Activated T-helper 17 cell treated with anti-CD3 and anti-CD28 coated beads, Interleukin-2, amount 50 U/mL, for 72 hours (primary cell): ENCODE data around the gene FARP1. TPM values are rescaled to one million over a fixed set of nuclear protein-coding genes. Genes with fewer than 3 reads are reported as not detected.

Source experiments
- ATAC-seq: fragments of 150-1000 bp; cut with Tn5 transposase; replicated peaks from 2 replicates; pipeline ENCODE4 v1.10.0; 2021; ENCODE audit warnings: mild to moderate bottlenecking, moderate library complexity
- H3K27ac Mint-ChIP-seq: one replicate; pipeline ENCODE4 v1.8.0; 2022; ENCODE audit warnings: mixed read lengths
- H3K27me3 Mint-ChIP-seq: one replicate; pipeline ENCODE4 v1.8.0; 2022; ENCODE audit warnings: mixed read lengths
- H3K36me3 Mint-ChIP-seq: one replicate; pipeline ENCODE4 v1.8.0; 2022; ENCODE audit warnings: low read depth, mild to moderate bottlenecking, mixed read lengths
- H3K4me1 Mint-ChIP-seq: one replicate; pipeline ENCODE4 v1.8.0; 2022; ENCODE audit warnings: mixed read lengths
- H3K4me3 Mint-ChIP-seq: one replicate; pipeline ENCODE4 v1.8.0; 2022; ENCODE audit warnings: mild to moderate bottlenecking, mixed read lengths
- H3K9me3 Mint-ChIP-seq: one replicate; pipeline ENCODE4 v1.8.0; 2022; ENCODE audit warnings: mixed read lengths
- total RNA-seq, 2 donors: library from RNA; stranded (reverse); gene quantifications; one replicate each; pipeline ENCODE4 v1.2.3, GENCODE V29; 2022

The FARP1 gene
- total RNA-seq, 2 donors from 2014 or later = 1.1 to 1.7 TPM

GRCh38 chr13:98459721-98460370, 317.0 kb downstream of the FARP1 start:
- Mint-ChIP-seq H3K36me3 (peaks cover 100% of the 10 kb centered on the region), H3K9me3 (no peaks in the 10 kb centered on the region), H3K27me3 (no peaks in the 10 kb centered on the region), H3K4me1 (peaks cover 15% of the 10 kb centered on the region), H3K4me3 (no peak overlapping the region), H3K27ac (peak overlapping the region; percentile 62)
- no peak for ATAC-seq

GRCh38 chr13:98460516-98460915, 317.6 kb downstream of the FARP1 start:
- H3K27ac Mint-ChIP-seq = no peak overlapping the region

GRCh38 chr13:98461486-98462240, 318.8 kb downstream of the FARP1 start:
- H3K36me3 Mint-ChIP-seq = peaks cover 100% of the 10 kb centered on the region
- H3K9me3 Mint-ChIP-seq = no peaks in the 10 kb centered on the region
- H3K27ac Mint-ChIP-seq = peak overlapping the region; percentile 83
- ATAC-seq = no peak
- peaks cover 15% of the 10 kb centered on the region for H3K4me1 Mint-ChIP-seq
- H3K4me3 Mint-ChIP-seq = no peak overlapping the region
- no peaks in the 10 kb centered on the region for H3K27me3 Mint-ChIP-seq

More at GRCh38 chr13:98460516-98460915, 317.6 kb downstream of the FARP1 start:
- H3K9me3 Mint-ChIP-seq = no peaks in the 10 kb centered on the region
- peaks cover 15% of the 10 kb centered on the region for H3K4me1 Mint-ChIP-seq
- peaks cover 100% of the 10 kb centered on the region for H3K36me3 Mint-ChIP-seq
- no peak overlapping the region for H3K4me3 Mint-ChIP-seq
- ATAC-seq = no peak
- no peaks in the 10 kb centered on the region for H3K27me3 Mint-ChIP-seq

- peaks cover 100% of the 10 kb centered on the region for H3K36me3 Mint-ChIP-seq
- H3K4me3 Mint-ChIP-seq = no peak overlapping the region
- no peak for ATAC-seq
- peak overlapping the region; percentile 83 for H3K27ac Mint-ChIP-seq
- H3K27me3 Mint-ChIP-seq = no peaks in the 10 kb centered on the region
- H3K9me3 Mint-ChIP-seq = no peaks in the 10 kb centered on the region
- peaks cover 19% of the 10 kb centered on the region for H3K4me1 Mint-ChIP-seq
Measured at GRCh38 chr13:98462241-98462882, 319.5 kb downstream of the FARP1 start.

GRCh38 chr13:98462946-98463345, 320.1 kb downstream of the FARP1 start:
- Mint-ChIP-seq H3K9me3 (no peaks in the 10 kb centered on the region), H3K27me3 (no peaks in the 10 kb centered on the region), H3K4me1 (peaks cover 21% of the 10 kb centered on the region), H3K4me3 (no peak overlapping the region), H3K36me3 (peaks cover 100% of the 10 kb centered on the region), H3K27ac (peak overlapping the region; percentile 83)
- no peak for ATAC-seq

GRCh38 chr13:98466634-98467236, 323.8 kb downstream of the FARP1 start:
- peak; percentile 56 for ATAC-seq
- Mint-ChIP-seq H3K4me3 (no peak overlapping the region), H3K36me3 (peaks cover 98% of the 10 kb centered on the region), H3K9me3 (no peaks in the 10 kb centered on the region), H3K4me1 (peaks cover 32% of the 10 kb centered on the region), H3K27ac (peak overlapping the region; percentile 82), H3K27me3 (no peaks in the 10 kb centered on the region)

- H3K36me3 Mint-ChIP-seq = peaks cover 98% of the 10 kb centered on the region
- ATAC-seq = no peak
- no peaks in the 10 kb centered on the region for H3K9me3 Mint-ChIP-seq
- no peaks in the 10 kb centered on the region for H3K27me3 Mint-ChIP-seq
- H3K4me1 Mint-ChIP-seq = peaks cover 30% of the 10 kb centered on the region
- no peak overlapping the region for H3K4me3 Mint-ChIP-seq
- H3K27ac Mint-ChIP-seq = peak overlapping the region; percentile 82
Measured at GRCh38 chr13:98467263-98467985, 324.5 kb downstream of the FARP1 start.

- no peak for ATAC-seq
- peak overlapping the region; percentile 74 for H3K27ac Mint-ChIP-seq
- H3K4me1 Mint-ChIP-seq = peaks cover 27% of the 10 kb centered on the region
- H3K9me3 Mint-ChIP-seq = no peaks in the 10 kb centered on the region
- H3K36me3 Mint-ChIP-seq = peaks cover 98% of the 10 kb centered on the region
- no peaks in the 10 kb centered on the region for H3K27me3 Mint-ChIP-seq
- H3K4me3 Mint-ChIP-seq = no peak overlapping the region
Measured at GRCh38 chr13:98468361-98468760, 325.5 kb downstream of the FARP1 start.

- Mint-ChIP-seq H3K4me1 (peaks cover 25% of the 10 kb centered on the region), H3K27ac (peak overlapping the region; percentile 74), H3K27me3 (no peaks in the 10 kb centered on the region), H3K9me3 (no peaks in the 10 kb centered on the region), H3K4me3 (no peak overlapping the region), H3K36me3 (peaks cover 98% of the 10 kb centered on the region)
- ATAC-seq = no peak
Measured at GRCh38 chr13:98468929-98469328, 326.0 kb downstream of the FARP1 start.

GRCh38 chr13:98470920-98471319, 328.0 kb downstream of the FARP1 start:
- H3K4me1 Mint-ChIP-seq = peaks cover 25% of the 10 kb centered on the region
- peak overlapping the region; percentile 89 for H3K27ac Mint-ChIP-seq
- no peak overlapping the region for H3K4me3 Mint-ChIP-seq
- no peaks in the 10 kb centered on the region for H3K27me3 Mint-ChIP-seq
- peaks cover 95% of the 10 kb centered on the region for H3K36me3 Mint-ChIP-seq
- no peaks in the 10 kb centered on the region for H3K9me3 Mint-ChIP-seq
- ATAC-seq = no peak

GRCh38 chr13:98471934-98472333, 329.0 kb downstream of the FARP1 start:
- H3K4me1 Mint-ChIP-seq = peaks cover 35% of the 10 kb centered on the region
- no peak overlapping the region for H3K4me3 Mint-ChIP-seq
- no peaks in the 10 kb centered on the region for H3K9me3 Mint-ChIP-seq
- H3K27ac Mint-ChIP-seq = peak overlapping the region; percentile 89
- H3K27me3 Mint-ChIP-seq = no peaks in the 10 kb centered on the region
- ATAC-seq = no peak
- peaks cover 95% of the 10 kb centered on the region for H3K36me3 Mint-ChIP-seq

- ATAC-seq = no peak
- peaks cover 42% of the 10 kb centered on the region for H3K4me1 Mint-ChIP-seq
- H3K4me3 Mint-ChIP-seq = no peak overlapping the region
- H3K27ac Mint-ChIP-seq = peak overlapping the region; percentile 89
- H3K36me3 Mint-ChIP-seq = peaks cover 95% of the 10 kb centered on the region
- no peaks in the 10 kb centered on the region for H3K9me3 Mint-ChIP-seq
- H3K27me3 Mint-ChIP-seq = no peaks in the 10 kb centered on the region
Measured at GRCh38 chr13:98473135-98473787, 330.4 kb downstream of the FARP1 start.

- Mint-ChIP-seq H3K27ac (peak overlapping the region; percentile 68), H3K36me3 (peaks cover 95% of the 10 kb centered on the region), H3K4me3 (no peak overlapping the region), H3K27me3 (no peaks in the 10 kb centered on the region), H3K4me1 (peaks cover 44% of the 10 kb centered on the region), H3K9me3 (no peaks in the 10 kb centered on the region)
- no peak for ATAC-seq
Measured at GRCh38 chr13:98473788-98474144, 330.9 kb downstream of the FARP1 start.

- no peak for ATAC-seq
Measured at GRCh38 chr13:98474292-98474691, 331.4 kb downstream of the FARP1 start.

More at GRCh38 chr13:98474292-98474691, 331.4 kb downstream of the FARP1 start:
- no peaks in the 10 kb centered on the region for H3K9me3 Mint-ChIP-seq
- peaks cover 95% of the 10 kb centered on the region for H3K36me3 Mint-ChIP-seq
- H3K27ac Mint-ChIP-seq = peak overlapping the region; percentile 68
- H3K4me1 Mint-ChIP-seq = peaks cover 47% of the 10 kb centered on the region
- H3K27me3 Mint-ChIP-seq = no peaks in the 10 kb centered on the region
- H3K4me3 Mint-ChIP-seq = no peak overlapping the region
